Neural cell (in vitro differentiated cells): ENCODE results near the gene PTPRN2. TPM values are rescaled to one million over a fixed set of nuclear protein-coding genes. Genes with fewer than 3 reads are reported as not detected.

Source experiments
- H2AFZ ChIP-seq: fragments of 200-600, 300-800 bp; sonication (generic), shearing (Covaris generic); 2 replicates; pipeline ENCODE4 v1.6.0; 2014; ENCODE audit warnings: low read depth, mild to moderate bottlenecking, antibody characterized with exemption, low read length, moderate library complexity
- H3F3A ChIP-seq: fragments of 200-600 bp; shearing (Covaris generic); 2 replicates; pipeline ENCODE4 v1.6.1; 2016; ENCODE audit warnings: mild to moderate bottlenecking, moderate library complexity, mixed read lengths, antibody characterized with exemption, low read length; ENCODE audit not compliant: insufficient read depth, poor library complexity, severe bottlenecking
- H3K27ac ChIP-seq: fragments of 200-600, 300-800 bp; sonication (generic), shearing (Covaris generic); 2 replicates; pipeline ENCODE4 v1.5.1; 2014; ENCODE audit warnings: mild to moderate bottlenecking, low read length, moderate library complexity
- H3K27me3 ChIP-seq: fragments of 300-800, 200-600 bp; sonication (generic), shearing (Covaris generic); 2 replicates; pipeline ENCODE4 v1.6.0; 2014; ENCODE audit warnings: mild to moderate bottlenecking, low read depth, low read length, moderate library complexity; ENCODE audit not compliant: insufficient read depth
- H3K36me3 ChIP-seq: fragments of 300-800, 200-600 bp; sonication (generic), shearing (Covaris generic); 2 replicates; pipeline ENCODE4 v1.5.1; 2014; ENCODE audit warnings: mild to moderate bottlenecking, antibody characterized with exemption, low read length, moderate library complexity; ENCODE audit not compliant: insufficient read depth
- H3K4me2 ChIP-seq: fragments of 300-800, 200-600 bp; sonication (generic), shearing (Covaris generic); 2 replicates; pipeline ENCODE4 v1.6.0; 2014; ENCODE audit warnings: mild to moderate bottlenecking, low read length
- H3K4me3 ChIP-seq: fragments of 300-800, 200-600 bp; sonication (generic), shearing (Covaris generic); 2 replicates; pipeline ENCODE4 v1.5.1; 2014; ENCODE audit warnings: mild to moderate bottlenecking, low read length, moderate library complexity
- H3K79me2 ChIP-seq: fragments of 200-600 bp; shearing (Covaris generic); replicated peaks from 2 replicates; pipeline ENCODE4 v1.6.0; 2014; ENCODE audit warnings: mild to moderate bottlenecking, low read length, moderate library complexity; ENCODE audit not compliant: insufficient read depth
- H3K9ac ChIP-seq: fragments of 300-800, 200-600 bp; sonication (generic), shearing (Covaris generic); 2 replicates; pipeline ENCODE4 v1.6.1; 2016; ENCODE audit warnings: mild to moderate bottlenecking, low read length, mixed read lengths
- H3K9me2 ChIP-seq: fragments of 200-600 bp; shearing (Covaris generic); 2 replicates; pipeline ENCODE4 v1.6.1; 2016; ENCODE audit warnings: mild to moderate bottlenecking, low read length, mixed read lengths; ENCODE audit not compliant: insufficient read depth
- H3K9me3 ChIP-seq: fragments of 200-600, 300-800 bp; sonication (generic), shearing (Covaris generic); 2 replicates; pipeline ENCODE4 v1.6.1; 2016; ENCODE audit warnings: mild to moderate bottlenecking, mixed run types, low read length, moderate library complexity, mixed read lengths
- H4K20me1 ChIP-seq: fragments of 200-600 bp; shearing (Covaris generic); 2 replicates; pipeline ENCODE4 v1.6.1; 2016; ENCODE audit warnings: mild to moderate bottlenecking, mixed run types; ENCODE audit not compliant: insufficient read depth
- EP300 ChIP-seq: fragments of 450-650 bp; conservative IDR thresholded peaks from 2 replicates; pipeline ENCODE4 v1.6.1; 2014; ENCODE audit warnings: antibody characterized with exemption, mild to moderate bottlenecking, moderate library complexity; ENCODE audit not compliant: poor library complexity, severe bottlenecking
- EZH2 ChIP-seq: fragments of 200-600, 300-800 bp; shearing (Covaris generic), sonication (generic); IDR thresholded peaks from 2 replicates; pipeline ENCODE4 v1.6.1; 2014; ENCODE audit warnings: antibody characterized with exemption, low read length, borderline replicate concordance, mild to moderate bottlenecking; ENCODE audit not compliant: insufficient read depth, poor library complexity, severe bottlenecking
- MXI1 ChIP-seq: fragments of 450-650 bp; conservative IDR thresholded peaks from 2 replicates; pipeline ENCODE4 v1.6.1; 2014; ENCODE audit warnings: antibody characterized with exemption, mild to moderate bottlenecking; ENCODE audit not compliant: poor library complexity, severe bottlenecking
- POLR2AphosphoS5 ChIP-seq: IDR thresholded peaks from 2 replicates; pipeline ENCODE4 v1.6.1; 2012
- RAD21 ChIP-seq: fragments of 450-650 bp; conservative IDR thresholded peaks from 2 replicates; pipeline ENCODE4 v1.6.1; 2014; ENCODE audit warnings: antibody characterized with exemption, mild to moderate bottlenecking, moderate library complexity
- SMC3 ChIP-seq: fragments of 450-650 bp; conservative IDR thresholded peaks from 2 replicates; pipeline ENCODE4 v1.6.1; 2014; ENCODE audit warnings: antibody characterized with exemption, mild to moderate bottlenecking, moderate library complexity; ENCODE audit not compliant: poor library complexity
- TAF1 ChIP-seq: IDR thresholded peaks from 2 replicates; pipeline ENCODE4 v1.6.1; 2012; ENCODE audit warnings: low read depth
- polyA plus RNA-seq: library from polyadenylated mRNA; depleted of rRNA; stranded (reverse); fragments of >200 nt; gene quantifications from 2 replicates; pipeline ENCODE4 v1.2.3, GENCODE V29; 2014
- TF ChIP-seq, protein P1 (sequence below): IDR thresholded peaks from 2 replicates; pipeline ENCODE4 v1.6.1; 2012; ENCODE audit warnings: borderline replicate concordance
- TF ChIP-seq, protein P2 (sequence below): fragments of 450-650 bp; IDR thresholded peaks from 2 replicates; pipeline ENCODE4 v1.5.1; 2014; ENCODE audit warnings: antibody characterized with exemption, mild to moderate bottlenecking, moderate library complexity; ENCODE audit not compliant: poor library complexity, severe bottlenecking

The PTPRN2 gene
- polyA plus RNA-seq, 1 donor from 2014 or later, result 31.0 TPM

GRCh38 chr7:158447151-158447505 lies 140.5 kb downstream of the PTPRN2 start:
- Histone ChIP-seq H4K20me1 (no peaks in the 10 kb centered on the region), H3K9ac (no peak overlapping the region), H3K4me2 (no peak overlapping the region), H3K27me3 (no peaks in the 10 kb centered on the region), H3K9me3 (no peaks in the 10 kb centered on the region), H3F3A (no peaks in the 10 kb centered on the region), H3K27ac (no peak overlapping the region), H3K4me3 (no peak overlapping the region), H2AFZ (no peak overlapping the region), H3K36me3 (no peaks in the 10 kb centered on the region), H3K9me2 (no peaks in the 10 kb centered on the region), H3K79me2 (no peaks in the 10 kb centered on the region)
- TF ChIP-seq SMC3 (no peak), EZH2 (no peak), POLR2AphosphoS5 (no peak), RAD21 (no peak), TAF1 (no peak), MXI1 (no peak), EP300 (no peak)
- TF ChIP-seq, protein P1, sequence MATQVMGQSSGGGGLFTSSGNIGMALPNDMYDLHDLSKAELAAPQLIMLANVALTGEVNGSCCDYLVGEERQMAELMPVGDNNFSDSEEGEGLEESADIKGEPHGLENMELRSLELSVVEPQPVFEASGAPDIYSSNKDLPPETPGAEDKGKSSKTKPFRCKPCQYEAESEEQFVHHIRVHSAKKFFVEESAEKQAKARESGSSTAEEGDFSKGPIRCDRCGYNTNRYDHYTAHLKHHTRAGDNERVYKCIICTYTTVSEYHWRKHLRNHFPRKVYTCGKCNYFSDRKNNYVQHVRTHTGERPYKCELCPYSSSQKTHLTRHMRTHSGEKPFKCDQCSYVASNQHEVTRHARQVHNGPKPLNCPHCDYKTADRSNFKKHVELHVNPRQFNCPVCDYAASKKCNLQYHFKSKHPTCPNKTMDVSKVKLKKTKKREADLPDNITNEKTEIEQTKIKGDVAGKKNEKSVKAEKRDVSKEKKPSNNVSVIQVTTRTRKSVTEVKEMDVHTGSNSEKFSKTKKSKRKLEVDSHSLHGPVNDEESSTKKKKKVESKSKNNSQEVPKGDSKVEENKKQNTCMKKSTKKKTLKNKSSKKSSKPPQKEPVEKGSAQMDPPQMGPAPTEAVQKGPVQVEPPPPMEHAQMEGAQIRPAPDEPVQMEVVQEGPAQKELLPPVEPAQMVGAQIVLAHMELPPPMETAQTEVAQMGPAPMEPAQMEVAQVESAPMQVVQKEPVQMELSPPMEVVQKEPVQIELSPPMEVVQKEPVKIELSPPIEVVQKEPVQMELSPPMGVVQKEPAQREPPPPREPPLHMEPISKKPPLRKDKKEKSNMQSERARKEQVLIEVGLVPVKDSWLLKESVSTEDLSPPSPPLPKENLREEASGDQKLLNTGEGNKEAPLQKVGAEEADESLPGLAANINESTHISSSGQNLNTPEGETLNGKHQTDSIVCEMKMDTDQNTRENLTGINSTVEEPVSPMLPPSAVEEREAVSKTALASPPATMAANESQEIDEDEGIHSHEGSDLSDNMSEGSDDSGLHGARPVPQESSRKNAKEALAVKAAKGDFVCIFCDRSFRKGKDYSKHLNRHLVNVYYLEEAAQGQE, result no peak
- TF ChIP-seq, protein P2, sequence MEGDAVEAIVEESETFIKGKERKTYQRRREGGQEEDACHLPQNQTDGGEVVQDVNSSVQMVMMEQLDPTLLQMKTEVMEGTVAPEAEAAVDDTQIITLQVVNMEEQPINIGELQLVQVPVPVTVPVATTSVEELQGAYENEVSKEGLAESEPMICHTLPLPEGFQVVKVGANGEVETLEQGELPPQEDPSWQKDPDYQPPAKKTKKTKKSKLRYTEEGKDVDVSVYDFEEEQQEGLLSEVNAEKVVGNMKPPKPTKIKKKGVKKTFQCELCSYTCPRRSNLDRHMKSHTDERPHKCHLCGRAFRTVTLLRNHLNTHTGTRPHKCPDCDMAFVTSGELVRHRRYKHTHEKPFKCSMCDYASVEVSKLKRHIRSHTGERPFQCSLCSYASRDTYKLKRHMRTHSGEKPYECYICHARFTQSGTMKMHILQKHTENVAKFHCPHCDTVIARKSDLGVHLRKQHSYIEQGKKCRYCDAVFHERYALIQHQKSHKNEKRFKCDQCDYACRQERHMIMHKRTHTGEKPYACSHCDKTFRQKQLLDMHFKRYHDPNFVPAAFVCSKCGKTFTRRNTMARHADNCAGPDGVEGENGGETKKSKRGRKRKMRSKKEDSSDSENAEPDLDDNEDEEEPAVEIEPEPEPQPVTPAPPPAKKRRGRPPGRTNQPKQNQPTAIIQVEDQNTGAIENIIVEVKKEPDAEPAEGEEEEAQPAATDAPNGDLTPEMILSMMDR, result no peak

- Histone ChIP-seq H3K27ac (no peak overlapping the region), H3K9ac (no peak overlapping the region), H3K9me2 (no peaks in the 10 kb centered on the region), H4K20me1 (no peaks in the 10 kb centered on the region), H2AFZ (no peak overlapping the region), H3K79me2 (no peaks in the 10 kb centered on the region), H3F3A (no peaks in the 10 kb centered on the region), H3K4me2 (no peak overlapping the region), H3K36me3 (no peaks in the 10 kb centered on the region), H3K4me3 (no peak overlapping the region), H3K27me3 (no peaks in the 10 kb centered on the region), H3K9me3 (no peaks in the 10 kb centered on the region)
- TF ChIP-seq POLR2AphosphoS5, result no peak
Observed at GRCh38 chr7:158446706-158447105, 140.9 kb downstream of the PTPRN2 start.

DNA sequence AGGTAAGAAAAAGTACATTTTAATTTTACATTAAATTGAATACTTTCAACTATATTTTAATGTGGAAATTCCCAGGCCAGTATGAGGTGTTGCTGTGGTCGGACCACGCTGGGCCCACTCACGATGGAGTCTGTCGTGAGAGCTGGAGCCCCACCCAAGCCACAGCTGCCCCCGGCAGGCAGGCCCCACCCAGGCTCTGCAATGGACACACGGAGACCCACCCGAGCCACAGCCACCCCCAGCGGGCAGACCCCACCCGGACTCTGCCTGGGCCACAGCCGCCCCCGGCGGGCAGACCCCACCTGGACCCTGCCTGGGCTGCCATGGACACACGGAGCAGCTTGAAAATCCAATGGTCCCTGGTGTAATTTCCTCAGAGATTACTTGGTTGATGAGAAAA lies 141.3 kb downstream of the PTPRN2 start:
- H3K79me2 ChIP-seq, result no peaks in the 10 kb centered on the region

More for the DNA sequence above, 141.3 kb downstream of the PTPRN2 start:
- no peaks in the 10 kb centered on the region for H3K36me3 ChIP-seq
- H3K4me2 ChIP-seq, result no peak overlapping the region
- H3K9me3 ChIP-seq, result no peaks in the 10 kb centered on the region
- no peak overlapping the region for H3K9ac ChIP-seq
- H3K27me3 ChIP-seq, result no peaks in the 10 kb centered on the region
- H2AFZ ChIP-seq, result no peak overlapping the region
- TF ChIP-seq RAD21 (no peak), MXI1 (no peak), EZH2 (no peak), EP300 (no peak), SMC3 (no peak), TAF1 (no peak), POLR2AphosphoS5 (no peak)
- TF ChIP-seq, protein P1, result no peak
- TF ChIP-seq, protein P2, result no peak
- H4K20me1 ChIP-seq, result no peaks in the 10 kb centered on the region
- no peak overlapping the region for H3K27ac ChIP-seq
- no peaks in the 10 kb centered on the region for H3F3A ChIP-seq
- no peak overlapping the region for H3K4me3 ChIP-seq
- no peaks in the 10 kb centered on the region for H3K9me2 ChIP-seq
